Erythroblast (primary cell): ENCODE measurements around the gene PSMD13.

Source experiments
- GATA1 ChIP-seq: IDR thresholded peaks from 2 replicates; pipeline ENCODE4 v1.6.1; 2011; ENCODE audit warnings: low read depth, mild to moderate bottlenecking, control low read depth, low read length, moderate library complexity
- POLR2A ChIP-seq: IDR thresholded peaks from 2 replicates; pipeline ENCODE4 v1.6.1; 2011; ENCODE audit warnings: mild to moderate bottlenecking, low read length

- TF ChIP-seq POLR2A: no peak
- no peak for TF ChIP-seq GATA1
These were observed 17.1 kb downstream of the PSMD13 start for GRCh38 chr11:253886-254270.
